ENCODE measurements around the gene ERVK3-1.
"Not testable (repeated sequence)": the region's sequence is repeated elsewhere in the genome, so short reads cannot be mapped to it uniquely, and the experiment has no call there.

The ERVK3-1 gene

DNA sequence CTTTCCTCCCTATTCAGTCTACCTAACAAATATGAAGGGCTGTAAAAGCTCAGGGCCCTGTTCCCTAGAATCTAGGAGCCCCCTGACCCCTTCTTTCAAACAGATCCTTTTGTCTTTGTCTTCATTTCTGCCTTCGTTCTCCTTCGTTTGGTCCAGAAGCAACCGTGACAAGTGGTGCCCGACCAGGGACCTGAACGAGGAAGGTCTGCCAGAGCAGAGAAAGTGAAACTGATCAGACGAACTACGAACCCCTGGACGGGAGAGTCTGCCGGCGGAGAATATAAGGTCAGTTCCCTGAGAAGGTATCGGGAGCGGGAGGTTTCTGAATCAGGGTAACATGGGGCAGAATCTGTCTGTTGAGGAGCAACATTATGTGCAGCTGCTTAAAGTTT is 751 bp downstream of the ERVK3-1 start:
- peak; percentile 9 for DNase-seq

DNA sequence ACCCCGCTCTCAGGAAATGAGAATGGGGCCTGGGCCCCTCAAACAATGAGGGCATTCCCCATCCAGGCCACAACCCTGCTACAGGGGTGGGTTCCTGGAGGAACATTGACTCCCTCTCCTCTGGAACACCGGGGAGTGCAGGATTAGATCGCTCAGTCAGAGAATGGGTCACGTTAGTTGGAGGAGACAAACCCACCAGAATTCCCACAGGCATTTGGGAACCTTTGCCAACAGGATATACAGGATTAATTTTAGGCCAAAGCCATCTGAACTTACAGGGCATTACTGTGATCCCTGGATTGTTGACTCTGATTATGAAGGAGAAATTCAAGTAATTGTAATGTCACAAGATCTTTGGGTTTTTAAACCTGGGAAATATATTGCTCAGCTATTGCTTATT is 2.6 kb downstream of the ERVK3-1 start:
- DNase-seq: no peak

- DNase-seq: not testable (repeated sequence)
These were observed 5.5 kb downstream of the ERVK3-1 start for GRCh38 chr19:58310685-58311084.

DNA sequence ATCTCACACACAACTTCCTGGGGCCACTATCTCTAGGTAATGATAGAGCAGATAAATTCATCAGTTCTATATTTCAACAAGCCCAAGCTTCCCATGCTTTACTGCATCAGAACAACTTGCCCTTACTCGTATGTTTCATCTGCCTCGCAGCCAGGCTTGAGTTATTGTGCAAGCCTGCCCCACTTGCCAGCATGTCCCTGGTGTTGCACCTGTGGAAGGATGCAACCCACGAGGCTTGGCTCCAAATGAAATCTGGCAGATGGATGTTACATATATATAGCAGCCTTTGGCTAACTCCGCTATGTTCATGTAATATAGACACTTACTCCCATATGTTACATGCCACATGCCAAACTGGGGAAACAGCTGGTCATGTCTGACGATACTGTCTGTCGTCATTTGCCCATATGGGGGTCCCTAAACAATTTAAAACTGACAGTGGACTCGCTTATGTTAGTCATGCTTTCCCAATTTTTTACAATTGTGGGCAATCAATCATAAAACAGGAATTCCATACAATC is 6.2 kb downstream of the ERVK3-1 start:
- DNase-seq: no peak

DNA sequence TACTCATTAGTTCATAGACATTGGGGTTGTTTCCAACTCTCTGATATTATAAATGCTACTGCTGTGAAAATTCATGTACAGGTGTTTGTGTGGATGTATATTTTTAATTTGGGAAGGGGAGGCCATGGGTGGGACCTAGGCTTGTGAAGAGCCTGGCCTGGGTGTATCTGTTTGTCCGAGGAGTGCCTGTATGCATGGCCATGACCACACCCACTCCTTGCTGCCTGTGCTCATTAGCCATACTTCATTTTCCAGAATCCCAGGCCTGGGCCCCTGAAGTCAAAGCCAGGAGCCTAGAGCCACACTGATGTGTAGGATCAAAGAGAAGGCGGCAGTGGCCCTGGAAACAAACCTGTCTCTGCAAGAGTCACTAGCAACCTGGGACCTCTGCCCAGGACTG is 10.4 kb downstream of the ERVK3-1 start:
- no peak for DNase-seq

DNA sequence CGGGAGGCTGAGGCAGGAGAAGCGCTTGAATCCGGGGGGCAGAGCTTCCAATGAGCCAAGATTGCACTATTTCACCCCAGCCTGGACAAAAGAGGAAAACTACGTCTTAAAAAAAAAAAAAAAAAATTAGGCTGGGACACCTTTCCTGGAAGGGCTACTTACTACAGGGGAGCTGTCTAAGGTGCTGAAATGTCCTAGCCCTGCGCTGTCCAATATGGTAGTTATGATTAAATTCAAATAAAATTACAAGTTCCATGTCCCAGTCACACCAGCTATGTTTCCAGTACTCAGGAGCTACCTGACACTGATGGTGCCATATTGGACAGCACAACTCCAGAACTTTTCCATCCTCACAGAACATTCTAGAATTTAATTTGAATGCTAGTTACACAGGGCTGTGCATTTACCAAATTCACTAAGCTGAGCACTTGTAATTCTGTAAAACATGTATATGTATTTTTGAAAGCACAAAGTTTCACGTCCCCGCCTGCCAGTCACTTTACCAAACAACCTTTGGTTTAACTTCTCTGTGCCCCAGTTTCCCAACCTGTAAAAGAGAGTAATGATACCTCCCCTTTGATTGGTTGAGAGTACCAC is 12.4 kb downstream of the ERVK3-1 start:
- no peak for DNase-seq

GRCh38 chr19:58318297-58318696 is 13.1 kb downstream of the ERVK3-1 start:
- DNase-seq: no peak

DNA sequence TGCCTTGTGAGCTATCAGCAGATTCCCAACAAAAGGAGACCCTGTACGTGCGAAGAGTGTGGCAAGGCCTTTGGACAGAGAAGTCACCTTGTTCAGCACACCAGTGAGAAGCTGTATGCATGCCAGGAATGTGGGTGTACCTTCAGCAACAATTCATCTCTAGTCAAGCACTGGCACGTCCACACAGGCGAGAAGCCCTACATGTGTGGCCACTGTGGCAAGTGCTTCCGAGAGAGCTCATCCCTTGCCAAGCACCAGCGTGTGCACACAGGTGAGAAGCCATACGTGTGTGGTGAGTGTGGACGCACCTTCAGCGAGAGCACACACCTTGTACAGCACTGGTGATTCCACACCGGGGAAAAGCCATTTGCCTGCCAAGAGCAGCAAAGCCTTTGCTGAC is 14.1 kb downstream of the ERVK3-1 start:
- no peak for DNase-seq

DNA sequence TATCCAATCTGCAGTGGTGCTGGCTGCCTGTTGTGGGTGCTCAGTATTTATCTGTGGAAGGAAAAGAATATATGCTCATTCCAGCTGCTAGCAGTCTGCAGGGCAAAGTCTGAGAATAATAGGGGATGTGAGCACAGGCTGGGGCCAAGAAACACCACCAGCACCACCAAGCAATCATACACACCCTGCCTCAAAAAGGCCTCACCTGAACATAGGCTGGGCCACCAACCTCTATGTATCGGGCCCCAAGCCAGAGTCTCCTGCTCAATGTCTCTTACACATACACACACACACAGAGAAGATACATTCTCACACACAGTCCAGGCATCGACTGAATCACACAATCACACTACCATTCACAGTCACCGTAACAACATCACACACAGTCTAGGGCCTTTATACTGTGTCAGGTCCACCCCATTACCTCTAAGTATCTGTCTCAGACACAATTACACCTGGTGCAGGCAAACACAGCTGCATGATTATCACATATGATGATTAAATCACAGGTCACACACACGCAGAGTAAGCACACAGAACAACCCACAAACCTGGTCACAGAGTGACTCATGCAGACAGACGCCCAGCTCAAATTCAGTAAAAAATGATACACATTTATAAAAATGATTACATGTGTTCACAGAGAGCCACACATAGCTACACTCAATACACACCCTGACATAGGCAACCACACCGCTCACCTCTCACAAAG is 20.3 kb downstream of the ERVK3-1 start:
- DNase-seq: no peak

- no peak for DNase-seq
These were observed 21.3 kb downstream of the ERVK3-1 start for GRCh38 chr19:58326501-58326913.

GRCh38 chr19:58326914-58327726 is 21.9 kb downstream of the ERVK3-1 start, which contains the start of gene ZSCAN22:
Gene ZSCAN22 (plus strand): TSS chr19:58326994. CDS start chr19:58334803, 7,809 bp downstream.
- peak; percentile 95 for DNase-seq

DNA sequence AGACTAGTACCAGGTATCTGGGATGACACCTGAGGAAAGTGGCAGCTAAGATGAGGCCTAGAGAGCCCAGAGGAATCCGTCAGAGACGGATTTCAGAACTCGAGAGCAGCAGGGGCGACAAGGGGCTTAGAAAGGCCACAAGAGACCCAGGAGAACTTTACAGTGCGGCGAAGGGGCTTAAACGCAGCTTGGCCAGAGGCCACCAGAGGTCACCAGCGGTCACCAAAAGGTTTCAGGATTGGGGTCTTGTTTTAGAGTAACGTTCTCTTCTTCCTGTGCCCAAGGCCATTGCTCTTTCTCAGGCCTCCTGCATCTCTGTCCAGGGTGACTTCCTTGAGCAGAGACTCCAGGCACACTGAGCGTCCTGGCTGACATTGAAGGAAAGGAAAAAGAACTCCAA is 23.8 kb downstream of the ERVK3-1 start:
- peak; percentile 16 for DNase-seq

- DNase-seq: peak; percentile 29
These were observed 25.3 kb downstream of the ERVK3-1 start for GRCh38 chr19:58330458-58330857.

GRCh38 chr19:58332697-58333096 is 27.5 kb downstream of the ERVK3-1 start:
- peak; percentile 55 for DNase-seq

GRCh38 chr19:58334691-58335249 is 29.6 kb downstream of the ERVK3-1 start:
- peak; percentile 65 for DNase-seq

DNA sequence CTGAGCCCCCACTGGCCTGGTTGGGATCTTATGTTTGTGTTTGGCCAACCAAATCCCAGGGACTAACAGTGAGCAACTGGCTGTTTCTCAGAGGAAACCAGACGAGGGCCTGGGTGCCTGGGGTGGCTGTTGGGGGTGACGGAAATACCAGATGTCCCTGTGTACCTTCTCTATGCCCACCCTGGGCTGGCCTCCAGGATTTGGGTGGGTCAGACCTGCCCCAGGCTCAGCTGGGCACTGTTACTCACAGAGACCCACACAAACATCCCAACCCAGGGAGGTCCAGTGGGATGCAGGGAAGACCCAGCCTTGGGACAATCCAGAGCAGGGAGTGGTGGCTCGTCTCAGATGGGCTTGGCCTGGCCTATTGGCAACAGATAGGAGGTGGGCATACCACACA is 30.5 kb downstream of the ERVK3-1 start:
- no peak for DNase-seq

GRCh38 chr19:58336216-58336615 is 31.0 kb downstream of the ERVK3-1 start:
- DNase-seq: no peak

- no peak for DNase-seq
These were observed 31.6 kb downstream of the ERVK3-1 start for GRCh38 chr19:58336820-58337219.

GRCh38 chr19:58338336-58338735 is 33.2 kb downstream of the ERVK3-1 start:
- no peak for DNase-seq

DNA sequence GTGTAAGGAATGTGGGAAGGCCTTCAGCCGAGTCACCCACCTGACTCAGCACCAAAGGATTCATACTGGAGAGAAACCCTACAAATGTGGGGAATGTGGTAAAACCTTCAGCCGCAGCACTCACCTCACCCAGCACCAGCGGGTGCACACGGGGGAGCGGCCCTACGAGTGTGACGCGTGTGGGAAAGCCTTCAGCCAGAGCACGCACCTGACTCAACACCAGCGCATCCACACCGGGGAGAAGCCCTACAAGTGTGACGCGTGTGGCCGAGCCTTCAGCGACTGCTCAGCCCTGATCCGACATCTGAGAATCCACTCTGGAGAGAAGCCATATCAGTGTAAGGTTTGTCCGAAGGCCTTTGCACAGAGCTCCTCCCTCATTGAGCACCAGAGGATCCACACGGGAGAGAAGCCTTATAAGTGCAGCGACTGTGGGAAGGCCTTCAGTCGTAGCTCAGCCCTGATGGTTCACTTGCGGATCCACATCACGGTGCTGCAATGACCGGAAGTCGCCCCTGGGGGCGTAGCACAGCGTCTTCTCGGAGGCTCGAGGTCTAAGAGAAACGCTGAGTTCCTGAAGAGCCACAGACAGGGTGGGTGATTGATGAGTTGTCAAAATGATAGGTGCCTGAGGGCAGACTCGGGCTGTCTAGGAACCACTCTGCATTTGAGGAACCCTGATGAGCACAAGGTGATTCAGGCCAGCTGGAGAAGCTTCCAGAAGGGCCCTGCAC is 33.8 kb downstream of the ERVK3-1 start:
- no peak for DNase-seq

DNA sequence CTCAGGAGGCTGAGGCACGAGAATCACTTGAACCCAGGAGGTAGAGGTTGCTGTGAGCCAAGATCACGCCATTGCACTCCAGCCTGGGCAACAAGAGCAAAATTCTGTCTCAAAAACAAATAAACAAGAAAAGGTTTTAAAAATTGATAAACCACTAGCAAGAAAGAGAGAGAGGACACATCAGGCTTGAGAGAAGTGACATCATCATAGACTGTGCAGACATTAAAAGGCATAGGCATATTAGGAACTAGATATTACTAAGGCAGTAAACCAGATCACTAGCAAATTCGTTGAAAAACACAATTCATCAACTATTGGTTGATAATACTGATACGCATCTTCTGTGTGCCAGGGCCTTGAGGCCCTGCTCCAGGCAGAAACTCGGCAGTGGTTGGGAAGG is 40.4 kb downstream of the ERVK3-1 start:
- no peak for DNase-seq

Measured in inflammatory macrophage treated with lipopolysaccharide for 4 hours (primary cell).